Activated CD8-positive, alpha-beta memory T cell treated with anti-CD3 and anti-CD28 coated beads, Interleukin-2, amount 50 U/mL, for 1 hour (primary cell): Measurements from ENCODE around the gene HCFC1.

Source experiments
- DNase-seq: peaks from one replicate; pipeline ENCODE4 v3.0.0-alpha.2; 2020; ENCODE audit errors: extremely low read depth

Gene HCFC1

GRCh38 chrX:153957224-153957623 lies 14.4 kb downstream of the HCFC1 start:
- no peak for DNase-seq

- DNase-seq: no peak
These were observed 15.3 kb downstream of the HCFC1 start for GRCh38 chrX:153956044-153956907.

- no peak for DNase-seq
These were observed 16.3 kb downstream of the HCFC1 start for GRCh38 chrX:153955228-153955732.

- DNase-seq: no peak
These were observed 16.9 kb downstream of the HCFC1 start for GRCh38 chrX:153954558-153955227.

GRCh38 chrX:153953892-153954557 lies 17.6 kb downstream of the HCFC1 start:
- no peak for DNase-seq

- DNase-seq: peak; percentile 51
These were observed 18.2 kb downstream of the HCFC1 start for GRCh38 chrX:153953342-153953830.

GRCh38 chrX:153952373-153953026 lies 19.1 kb downstream of the HCFC1 start:
- DNase-seq: no peak

GRCh38 chrX:153951683-153952372 lies 19.8 kb downstream of the HCFC1 start:
- DNase-seq: no peak

- DNase-seq: no peak
These were observed 21.5 kb downstream of the HCFC1 start for GRCh38 chrX:153950127-153950526.

GRCh38 chrX:153948847-153949805 lies 22.5 kb downstream of the HCFC1 start:
- no peak for DNase-seq

- no peak for DNase-seq
These were observed 23.6 kb downstream of the HCFC1 start for GRCh38 chrX:153948002-153948466.

- DNase-seq: no peak
These were observed 24.4 kb downstream of the HCFC1 start for GRCh38 chrX:153947009-153947769.

- no peak for DNase-seq
These were observed 25.4 kb downstream of the HCFC1 start for GRCh38 chrX:153945956-153946943.

- DNase-seq: no peak
These were observed 26.8 kb downstream of the HCFC1 start for GRCh38 chrX:153944800-153945150.

GRCh38 chrX:153944140-153944799 lies 27.3 kb downstream of the HCFC1 start, which contains the start of gene RENBP:
TSS of gene RENBP (minus strand) at chrX:153944643. CDS start at chrX:153944610, 33 bp downstream.
- no peak for DNase-seq

- no peak for DNase-seq
These were observed 30.0 kb downstream of the HCFC1 start for GRCh38 chrX:153941336-153942252.
